ENCODE results near the gene XRCC3.

The XRCC3 gene

DNA sequence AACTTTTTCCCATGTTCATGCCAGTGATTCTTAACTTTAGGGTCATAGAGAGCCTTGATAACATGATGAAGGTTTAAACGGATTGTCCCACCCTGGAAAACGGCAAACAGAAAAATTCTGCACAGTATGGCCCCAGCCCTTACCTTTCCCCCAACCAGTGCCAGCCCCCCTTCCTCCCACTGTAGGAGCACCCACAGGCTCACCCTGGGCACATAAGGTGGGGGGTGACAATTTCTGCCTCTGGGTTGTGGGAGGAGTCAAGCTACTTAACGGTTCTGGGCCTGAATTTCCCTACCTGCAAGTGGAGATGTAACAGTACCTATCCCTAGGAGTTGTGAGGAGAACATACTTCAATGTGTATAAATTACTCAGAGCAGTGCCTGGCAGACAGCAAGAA lies 18.0 kb downstream of the XRCC3 start:
- DNase-seq = no peak
- Histone ChIP-seq H3K36me3 (replicated peaks) (peaks cover 68% of the 10 kb centered on the region), H3K27me3 (replicated peaks) (no peaks in the 10 kb centered on the region), H3K27ac (no peak overlapping the region), H3K4me3 (ENCODE audit: low read depth, low read length) (no peak overlapping the region)
- TF ChIP-seq, protein P1, sequence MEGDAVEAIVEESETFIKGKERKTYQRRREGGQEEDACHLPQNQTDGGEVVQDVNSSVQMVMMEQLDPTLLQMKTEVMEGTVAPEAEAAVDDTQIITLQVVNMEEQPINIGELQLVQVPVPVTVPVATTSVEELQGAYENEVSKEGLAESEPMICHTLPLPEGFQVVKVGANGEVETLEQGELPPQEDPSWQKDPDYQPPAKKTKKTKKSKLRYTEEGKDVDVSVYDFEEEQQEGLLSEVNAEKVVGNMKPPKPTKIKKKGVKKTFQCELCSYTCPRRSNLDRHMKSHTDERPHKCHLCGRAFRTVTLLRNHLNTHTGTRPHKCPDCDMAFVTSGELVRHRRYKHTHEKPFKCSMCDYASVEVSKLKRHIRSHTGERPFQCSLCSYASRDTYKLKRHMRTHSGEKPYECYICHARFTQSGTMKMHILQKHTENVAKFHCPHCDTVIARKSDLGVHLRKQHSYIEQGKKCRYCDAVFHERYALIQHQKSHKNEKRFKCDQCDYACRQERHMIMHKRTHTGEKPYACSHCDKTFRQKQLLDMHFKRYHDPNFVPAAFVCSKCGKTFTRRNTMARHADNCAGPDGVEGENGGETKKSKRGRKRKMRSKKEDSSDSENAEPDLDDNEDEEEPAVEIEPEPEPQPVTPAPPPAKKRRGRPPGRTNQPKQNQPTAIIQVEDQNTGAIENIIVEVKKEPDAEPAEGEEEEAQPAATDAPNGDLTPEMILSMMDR (IDR thresholded peaks at IDR 0.05; ENCODE audit: low read depth, low read length, missing control alignments) = no peak
- in situ Hi-C loops (cut with HindIII; ENCODE audit: low pct_ligation_motif_present, low sequenced_read_pairs) = no loop called here

DNA sequence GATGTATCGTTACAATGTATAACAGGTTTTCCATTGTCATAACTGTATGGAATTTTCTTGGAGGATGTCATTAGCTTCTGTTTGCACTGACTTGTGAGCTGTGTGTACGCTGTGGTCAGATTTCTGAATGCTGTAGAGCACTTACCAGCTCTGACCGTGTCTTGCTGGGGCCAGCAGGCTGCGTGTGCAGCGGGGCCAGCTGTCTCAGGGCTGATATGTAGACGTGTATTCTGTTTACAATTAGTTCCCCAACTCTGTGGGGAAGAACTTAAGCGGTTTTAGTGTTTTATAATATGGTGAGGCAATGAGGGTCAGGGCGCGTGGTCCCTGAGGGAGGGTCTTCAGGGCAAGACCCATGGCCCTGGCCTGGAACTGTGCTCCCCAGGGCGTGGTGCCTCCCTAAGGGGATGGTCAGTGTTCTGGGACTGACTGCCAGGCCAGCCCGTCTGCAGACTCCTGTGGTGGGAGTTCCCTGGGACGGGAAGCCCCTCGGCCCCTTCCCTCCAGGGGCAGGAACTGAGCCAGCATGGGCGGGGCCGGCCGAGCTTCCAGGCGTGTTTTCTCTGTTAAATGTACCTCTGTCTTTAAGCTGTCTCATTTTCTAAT lies 18.7 kb downstream of the XRCC3 start:
- TF ChIP-seq, protein P1 (IDR thresholded peaks at IDR 0.05; ENCODE audit: low read depth, low read length, missing control alignments) = no peak
- peaks cover 64% of the 10 kb centered on the region for H3K36me3 ChIP-seq (replicated peaks)
- in situ Hi-C loops (cut with HindIII; ENCODE audit: low pct_ligation_motif_present, low sequenced_read_pairs) = no loop called here
- peak; percentile 32 for DNase-seq
- no peak overlapping the region for H3K4me3 ChIP-seq (ENCODE audit: low read depth, low read length)
- H3K27me3 ChIP-seq (replicated peaks) = no peaks in the 10 kb centered on the region
- peak overlapping the region; percentile 61 for H3K27ac ChIP-seq

DNA sequence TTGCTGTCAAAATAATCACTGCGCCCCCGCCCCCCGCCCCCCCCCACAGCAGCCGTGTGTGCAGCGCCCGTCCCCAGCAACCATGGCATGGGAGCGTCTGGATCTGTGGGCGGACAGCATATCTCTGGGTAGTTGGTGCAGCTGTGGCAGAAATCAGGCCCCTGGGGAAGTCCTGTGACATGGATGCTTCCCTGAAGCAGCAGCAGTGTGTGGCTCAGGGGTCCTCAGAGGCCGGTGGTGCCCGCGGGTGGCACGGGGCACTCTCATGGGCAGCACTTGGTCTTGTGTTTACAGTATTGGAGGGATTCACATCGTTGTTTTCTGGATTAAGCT lies 19.2 kb downstream of the XRCC3 start:
- peaks cover 59% of the 10 kb centered on the region for H3K36me3 ChIP-seq (replicated peaks)
- no peak overlapping the region for H3K4me3 ChIP-seq (ENCODE audit: low read depth, low read length)
- no peak for DNase-seq
- H3K27ac ChIP-seq = peak overlapping the region; percentile 61
- H3K27me3 ChIP-seq (replicated peaks) = no peaks in the 10 kb centered on the region
- in situ Hi-C loops (cut with HindIII; ENCODE audit: low pct_ligation_motif_present, low sequenced_read_pairs) = no loop called here
- TF ChIP-seq, protein P1 (IDR thresholded peaks at IDR 0.05; ENCODE audit: low read depth, low read length, missing control alignments) = no peak

DNA sequence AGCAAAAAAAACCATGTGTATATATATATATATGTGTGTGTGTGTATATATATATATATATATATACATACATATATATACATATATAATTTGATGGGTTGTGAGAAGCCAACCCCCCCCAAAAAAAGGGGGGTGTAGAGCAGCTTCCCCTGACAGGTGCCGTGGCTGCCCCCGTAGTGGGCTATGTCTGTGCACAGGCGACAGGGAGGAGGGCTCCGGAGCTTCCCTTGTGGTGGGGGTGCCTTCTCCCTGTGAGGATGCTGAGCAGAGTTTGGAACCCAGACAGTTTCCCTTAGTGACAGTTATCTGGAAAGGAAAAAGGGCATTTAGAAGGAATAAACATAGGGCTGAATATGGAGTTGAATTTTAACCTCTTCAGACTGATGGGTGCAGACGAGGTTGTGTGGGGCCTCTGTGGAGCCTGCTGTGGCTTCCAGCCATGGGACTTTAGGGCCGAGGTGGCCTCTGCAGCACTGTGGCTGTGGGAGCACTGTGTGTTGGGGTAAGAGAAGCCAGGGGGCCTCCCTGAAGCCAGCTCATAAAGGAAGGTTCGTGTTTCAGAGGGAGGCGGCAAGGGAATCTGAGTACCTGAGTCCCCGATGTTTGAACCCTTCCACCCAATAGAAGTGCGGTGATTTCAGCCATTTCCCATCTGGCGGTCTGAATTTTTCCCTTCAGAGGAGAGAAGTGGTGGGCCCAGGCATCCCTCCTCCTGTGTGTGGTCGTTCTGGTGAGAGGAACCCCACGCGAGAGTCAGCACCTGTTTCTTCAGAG lies 19.8 kb downstream of the XRCC3 start:
- TF ChIP-seq, protein P1 (IDR thresholded peaks at IDR 0.05; ENCODE audit: low read depth, low read length, missing control alignments) = no peak
- no peak overlapping the region for H3K27ac ChIP-seq
- H3K4me3 ChIP-seq (ENCODE audit: low read depth, low read length) = no peak overlapping the region
- peaks cover 54% of the 10 kb centered on the region for H3K36me3 ChIP-seq (replicated peaks)
- DNase-seq = no peak
- H3K27me3 ChIP-seq (replicated peaks) = no peaks in the 10 kb centered on the region
- in situ Hi-C loops (cut with HindIII; ENCODE audit: low pct_ligation_motif_present, low sequenced_read_pairs) = no loop called here

DNA sequence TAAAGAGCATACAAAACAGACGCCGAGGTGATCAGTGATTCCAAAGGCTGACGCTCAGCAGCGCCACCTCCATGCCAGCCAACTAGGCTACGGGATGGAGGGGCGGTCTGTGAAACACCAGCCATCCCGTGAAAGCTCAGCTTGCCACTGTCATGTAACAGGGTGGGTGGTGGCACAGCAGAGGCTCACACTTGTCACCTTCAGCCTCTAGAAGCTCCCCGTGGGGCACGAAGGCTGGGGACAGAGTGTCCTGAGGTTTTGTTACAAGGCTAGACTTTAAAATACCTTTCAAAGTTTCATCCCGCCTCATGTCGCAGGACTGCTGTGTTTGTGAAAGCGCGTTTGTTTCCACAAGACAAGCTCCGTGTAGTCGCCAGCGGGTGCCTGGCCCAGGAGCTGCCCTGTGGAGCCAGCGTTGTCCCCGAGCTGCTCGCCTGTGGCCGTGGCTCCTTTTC lies 20.7 kb downstream of the XRCC3 start:
- in situ Hi-C loops (cut with HindIII; ENCODE audit: low pct_ligation_motif_present, low sequenced_read_pairs) = no loop called here
- H3K27me3 ChIP-seq (replicated peaks) = no peaks in the 10 kb centered on the region
- no peak for DNase-seq
- peaks cover 45% of the 10 kb centered on the region for H3K36me3 ChIP-seq (replicated peaks)
- no peak overlapping the region for H3K4me3 ChIP-seq (ENCODE audit: low read depth, low read length)
- TF ChIP-seq, protein P1 (IDR thresholded peaks at IDR 0.05; ENCODE audit: low read depth, low read length, missing control alignments) = peak; percentile 22
- no peak overlapping the region for H3K27ac ChIP-seq
